ENCODE measurements around the gene TCEA3.

TCEA3 gene

DNA sequence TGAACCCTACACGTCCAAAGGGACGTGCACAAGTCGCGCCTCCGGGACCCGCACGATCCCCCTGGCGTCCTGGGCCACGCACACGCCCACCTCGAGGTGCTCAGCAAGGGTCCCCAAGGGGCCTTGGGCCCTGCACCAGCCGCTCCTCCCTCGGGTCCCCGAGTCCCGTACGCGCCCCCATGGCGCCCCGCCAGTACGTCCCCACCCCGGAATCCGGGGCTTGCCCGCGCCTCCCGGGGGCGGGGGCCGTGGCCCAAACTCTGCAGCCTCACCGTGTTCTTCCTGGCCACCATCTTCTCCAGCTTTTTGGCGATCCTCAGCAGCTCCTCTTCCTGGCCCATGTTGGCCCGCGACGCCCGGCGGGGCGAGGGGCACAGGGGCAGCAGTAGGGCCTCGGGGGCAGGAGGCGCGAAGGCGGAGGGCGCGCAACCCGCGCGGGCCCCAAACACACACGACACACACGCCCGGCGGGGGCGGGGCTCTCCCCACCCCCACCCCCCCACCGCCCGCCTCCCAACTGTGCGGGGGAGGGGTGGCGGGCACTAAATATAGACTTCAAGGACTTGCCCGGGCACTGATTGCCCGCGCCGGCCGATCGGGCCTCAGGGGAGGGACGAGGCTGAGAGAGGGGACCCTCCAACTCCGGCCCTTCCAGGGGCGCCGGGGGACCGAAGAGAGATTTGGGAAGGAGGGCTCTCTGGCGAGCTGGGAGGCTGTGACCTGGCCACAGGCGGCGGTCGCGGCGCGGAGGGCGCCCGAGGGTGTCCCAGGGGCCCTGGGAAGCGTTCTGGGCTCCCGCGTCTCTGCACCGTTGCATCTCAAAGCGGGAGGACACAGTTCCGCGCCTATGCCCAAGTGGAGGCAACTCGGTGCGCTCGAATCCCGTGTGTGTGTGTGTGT is at the start of gene TCEA3:
Gene TCEA3, minus strand, starts transcription at position 456 of the 900 bp plus-strand sequence. Its CDS starts 115 bp downstream, at position 341.
- DNase-seq (ENCODE audit: low read depth in 3 of 3, low spot score in 1 of 3) = no peak

GRCh38 chr1:23473037-23473800 is 48.7 kb upstream of the TCEA3 start:
- no peak for DNase-seq (ENCODE audit: low read depth in 3 of 3, low spot score in 1 of 3)

GRCh38 chr1:23472351-23473036 is 47.9 kb upstream of the TCEA3 start:
- no peak for DNase-seq (ENCODE audit: low read depth in 3 of 3, low spot score in 1 of 3)

DNA sequence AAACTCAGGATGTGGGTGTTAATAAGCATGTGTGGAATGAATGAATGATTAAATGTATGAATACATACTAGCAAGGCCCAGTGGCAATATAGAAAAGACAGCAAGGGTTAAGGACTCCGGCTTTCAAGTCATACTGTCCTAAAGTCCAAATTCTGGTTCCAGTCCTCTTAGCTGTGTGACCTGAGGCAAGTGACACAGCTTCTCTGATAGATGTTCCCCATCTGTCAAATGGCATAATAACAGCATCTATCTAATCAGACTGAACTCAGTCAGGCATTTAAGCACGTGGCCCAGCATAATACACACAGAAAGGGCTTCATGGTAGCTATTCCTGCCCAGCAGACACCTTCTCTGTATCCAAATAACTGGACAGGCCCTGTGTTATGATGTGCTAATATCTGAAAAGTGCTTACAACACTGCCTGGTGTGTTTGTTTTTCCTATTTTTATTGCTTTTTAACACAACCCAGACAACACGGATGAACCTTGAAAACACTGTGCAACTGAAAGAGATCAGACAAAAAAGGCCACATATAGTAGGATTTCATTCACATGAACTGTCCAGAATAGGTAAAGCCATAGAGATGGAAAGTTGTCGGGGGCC is 47.0 kb upstream of the TCEA3 start:
- DNase-seq (ENCODE audit: low read depth in 3 of 3, low spot score in 1 of 3) = no peak

DNA sequence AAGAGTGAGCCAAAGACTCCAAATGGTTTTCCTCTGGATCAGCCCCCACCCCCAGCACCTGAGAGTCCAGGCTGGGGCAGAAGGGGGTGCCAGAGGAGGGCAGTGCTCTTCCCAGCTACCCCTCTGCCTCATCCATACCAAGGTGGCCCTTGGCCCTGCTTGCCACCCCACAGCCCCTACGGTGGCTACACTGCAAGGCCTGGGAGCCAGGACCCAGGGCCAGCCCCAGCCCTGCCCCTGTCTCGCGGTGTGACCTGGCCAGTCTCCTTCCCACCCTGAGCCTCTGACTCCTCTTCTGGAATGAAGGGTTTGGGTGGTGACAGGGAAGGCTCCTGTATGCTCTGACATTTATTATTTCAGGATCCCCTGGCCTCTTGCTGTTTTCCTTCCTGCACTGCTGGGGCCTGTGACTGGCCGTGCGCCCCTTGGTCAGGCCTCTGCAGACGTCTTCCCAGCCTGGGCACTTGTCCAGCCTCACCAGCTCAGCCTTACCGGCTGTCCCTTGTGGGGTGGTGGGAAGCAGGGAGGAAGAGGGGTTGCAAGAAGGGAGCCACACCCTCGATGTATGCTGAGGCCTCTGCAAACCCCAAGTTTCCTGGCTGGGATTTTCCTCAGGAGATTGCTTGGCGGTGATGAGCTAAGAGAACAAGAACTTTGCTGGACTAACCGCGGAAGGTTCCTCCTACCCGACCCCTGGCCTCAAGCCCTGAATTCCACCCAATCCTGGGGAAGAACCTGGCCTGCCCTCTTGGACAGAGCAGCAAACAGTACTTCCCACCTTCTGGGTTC is 45.9 kb upstream of the TCEA3 start:
- no peak for DNase-seq (ENCODE audit: low read depth in 3 of 3, low spot score in 1 of 3)

DNA sequence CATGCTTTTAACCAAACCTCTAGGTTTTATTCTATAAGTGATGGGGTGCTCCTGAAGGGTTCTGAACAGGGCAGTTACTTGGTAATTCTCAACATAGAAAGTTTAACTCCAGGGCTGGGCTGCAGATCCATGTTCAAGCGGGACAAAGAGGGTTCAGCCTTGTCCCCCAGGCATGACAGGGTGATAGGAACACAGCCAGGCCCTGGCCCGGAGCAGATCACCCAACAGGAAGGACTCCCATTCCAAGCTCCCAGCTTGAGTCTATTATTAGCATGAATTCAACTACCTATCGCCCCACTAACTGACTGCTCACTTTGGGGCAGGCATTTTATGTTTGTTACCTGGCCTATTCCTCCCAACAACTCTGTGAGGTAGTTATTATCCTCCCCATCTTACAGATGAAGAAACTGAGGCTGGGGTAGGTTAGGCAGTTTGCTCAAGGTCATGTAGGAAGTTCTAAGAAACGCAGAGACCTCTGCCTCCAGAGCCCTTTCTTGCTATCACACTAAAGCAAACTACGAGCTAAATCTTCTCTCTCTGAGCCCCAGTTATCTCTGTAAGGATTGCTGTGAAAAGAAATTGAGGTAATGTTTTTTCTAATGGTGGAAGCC is 44.9 kb upstream of the TCEA3 start:
- no peak for DNase-seq (ENCODE audit: low read depth in 3 of 3, low spot score in 1 of 3)

- no peak for DNase-seq (ENCODE audit: low read depth in 3 of 3, low spot score in 1 of 3)
These were observed 42.0 kb upstream of the TCEA3 start for GRCh38 chr1:23466423-23466989.

GRCh38 chr1:23463286-23463685 is 38.7 kb upstream of the TCEA3 start:
- no peak for DNase-seq (ENCODE audit: low read depth in 3 of 3, low spot score in 1 of 3)

DNA sequence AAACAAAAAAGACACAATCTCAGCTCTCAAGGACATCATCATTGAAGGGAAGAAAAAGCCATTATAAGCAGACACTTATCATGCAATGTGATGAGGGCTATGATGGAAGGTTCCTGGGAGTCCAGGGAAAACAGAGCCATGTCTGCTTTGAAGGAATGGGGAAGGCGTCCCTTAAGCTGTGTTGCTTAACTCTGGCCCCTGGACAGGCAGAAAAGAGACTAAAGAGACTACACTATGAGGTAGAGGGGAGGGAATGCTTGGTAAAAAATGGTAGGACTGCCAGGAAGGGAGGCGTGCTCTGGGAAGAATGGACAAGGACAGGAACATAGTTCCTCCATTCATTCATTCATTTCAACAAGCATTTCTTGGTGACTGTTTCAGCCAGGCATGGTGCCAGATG is 38.2 kb upstream of the TCEA3 start:
- DNase-seq (ENCODE audit: low read depth in 3 of 3, low spot score in 1 of 3) = no peak

DNA sequence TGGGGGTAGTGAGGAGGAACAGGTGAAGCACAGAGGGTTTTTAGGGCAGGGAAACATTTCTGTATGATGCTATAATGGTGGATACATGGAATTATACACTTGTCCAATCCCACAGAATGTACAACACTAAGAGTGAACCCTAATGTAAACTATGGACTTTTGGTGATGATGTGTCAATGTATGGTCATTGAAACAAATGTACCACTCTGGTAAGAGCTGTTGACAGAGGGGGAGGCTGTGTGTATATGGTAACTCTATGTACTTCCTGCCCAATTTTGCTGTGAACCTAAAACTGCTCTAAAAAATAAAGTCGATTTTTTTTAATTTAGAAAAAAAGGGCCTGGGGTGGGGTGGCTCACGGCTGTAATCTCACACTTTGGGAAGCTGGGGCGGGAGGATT is 36.5 kb upstream of the TCEA3 start:
- no peak for DNase-seq (ENCODE audit: low read depth in 3 of 3, low spot score in 1 of 3)

GRCh38 chr1:23460519-23460918 is 36.0 kb upstream of the TCEA3 start:
- DNase-seq (ENCODE audit: low read depth in 3 of 3, low spot score in 1 of 3) = no peak

DNA sequence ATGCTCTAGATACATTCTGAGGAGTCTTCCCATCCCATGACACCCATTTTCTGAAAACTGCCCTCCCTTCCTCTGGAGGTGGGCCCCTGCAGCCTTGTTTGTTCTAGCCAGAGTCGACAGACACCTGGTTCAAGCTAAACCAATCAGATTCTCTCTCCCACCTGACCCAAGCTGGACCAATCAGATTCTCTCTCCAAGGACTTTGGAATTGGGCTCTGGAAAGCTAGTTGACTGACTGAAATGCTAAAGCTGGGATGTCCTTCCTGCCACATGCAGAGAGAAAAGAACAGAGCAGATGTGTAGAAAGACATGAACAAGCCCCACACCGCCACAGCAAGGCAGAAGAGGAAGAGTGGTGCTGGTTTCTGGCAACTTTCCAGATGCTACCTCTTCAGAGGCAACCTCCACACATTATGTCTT is 34.8 kb upstream of the TCEA3 start:
- no peak for DNase-seq (ENCODE audit: low read depth in 3 of 3, low spot score in 1 of 3)

DNA sequence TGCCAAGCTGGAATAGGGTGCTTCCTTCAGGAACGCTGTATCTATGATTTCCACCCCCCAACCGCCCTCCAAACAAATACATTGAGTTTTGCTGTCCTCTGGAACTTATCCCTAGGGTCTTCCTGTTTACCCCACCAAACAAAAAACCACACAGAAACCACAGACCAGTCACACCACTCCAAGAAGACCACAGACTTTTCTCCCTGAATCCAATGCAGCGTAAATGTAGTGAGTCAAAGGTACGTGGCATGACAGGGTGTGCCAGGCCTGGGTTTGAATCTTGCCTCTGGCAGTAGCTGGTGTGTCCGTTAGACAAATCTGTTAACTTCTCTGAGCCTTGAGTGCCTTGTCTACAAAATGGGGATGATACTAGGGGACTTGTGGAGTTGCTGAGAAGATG is 31.7 kb upstream of the TCEA3 start:
- no peak for DNase-seq (ENCODE audit: low read depth in 3 of 3, low spot score in 1 of 3)

- DNase-seq (ENCODE audit: low read depth in 3 of 3, low spot score in 1 of 3) = no peak
These were observed 29.0 kb upstream of the TCEA3 start for GRCh38 chr1:23453455-23454000.

DNA sequence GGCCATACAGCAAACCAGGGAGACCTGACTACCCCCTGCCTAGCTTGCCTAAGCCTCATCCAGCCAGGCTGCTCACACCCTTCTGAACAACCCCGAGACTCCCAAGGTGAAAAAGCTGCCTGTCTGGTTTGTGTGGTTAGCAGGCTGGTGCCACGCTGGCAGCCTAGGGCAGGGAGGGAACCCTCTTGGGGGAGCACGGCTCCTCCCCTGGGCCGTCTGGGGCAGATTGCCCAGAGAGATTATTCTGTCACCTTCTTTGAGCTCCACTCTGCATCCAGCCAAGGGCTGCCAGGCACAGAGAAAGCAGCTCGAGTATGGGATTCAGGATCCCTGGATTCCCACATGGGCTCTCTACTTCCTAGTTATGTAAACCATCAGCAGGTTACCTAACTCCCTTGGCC is 27.5 kb upstream of the TCEA3 start:
- no peak for DNase-seq (ENCODE audit: low read depth in 3 of 3, low spot score in 1 of 3)

- DNase-seq (ENCODE audit: low read depth in 3 of 3, low spot score in 1 of 3) = no peak
These were observed 26.9 kb upstream of the TCEA3 start for GRCh38 chr1:23451441-23451840.

DNA sequence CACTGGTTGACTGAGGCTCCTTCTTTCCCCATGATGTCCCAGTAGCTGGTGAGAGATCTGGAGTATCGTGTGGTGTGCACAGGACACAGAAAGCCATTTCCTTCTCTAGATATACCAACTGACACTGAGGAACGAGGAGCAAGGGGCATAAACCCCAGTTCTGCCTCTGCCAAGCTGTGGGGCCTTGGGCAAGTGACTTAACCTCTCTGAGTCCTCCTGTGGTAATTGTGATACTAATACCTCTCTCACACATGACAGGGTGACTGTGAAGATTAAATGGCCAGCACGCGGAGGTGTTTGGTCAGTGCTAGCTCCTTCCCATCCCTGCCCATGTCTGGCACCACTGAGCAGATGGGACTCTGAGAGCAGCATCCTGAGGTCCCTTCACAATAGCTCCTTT is 26.3 kb upstream of the TCEA3 start:
- DNase-seq (ENCODE audit: low read depth in 3 of 3, low spot score in 1 of 3) = no peak

- DNase-seq (ENCODE audit: low read depth in 3 of 3, low spot score in 1 of 3) = no peak
These were observed 25.4 kb upstream of the TCEA3 start for GRCh38 chr1:23449958-23450357.

DNA sequence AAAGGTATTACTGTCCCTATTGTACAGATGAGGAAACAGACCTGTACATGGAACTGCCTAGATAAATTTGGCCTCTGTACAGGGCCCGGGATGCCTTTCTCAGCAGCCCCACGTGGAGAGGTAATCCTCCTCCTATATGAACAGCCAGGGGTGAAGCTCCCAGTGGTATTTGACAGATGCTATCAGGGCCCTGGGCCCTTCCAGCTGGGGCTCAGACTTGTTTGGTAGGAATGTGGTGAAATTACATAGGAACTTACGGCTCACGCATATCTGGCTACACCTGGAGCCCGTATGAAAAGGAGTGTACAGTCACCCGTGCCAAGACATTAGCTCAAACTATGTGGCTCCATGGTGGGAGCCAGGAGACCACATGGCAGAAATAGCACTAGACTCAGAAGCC is 24.8 kb upstream of the TCEA3 start:
- DNase-seq (ENCODE audit: low read depth in 3 of 3, low spot score in 1 of 3) = no peak

All from stimulated activated CD4-positive, alpha-beta T cell treated with anti-CD3 and anti-CD28 coated beads, TNF-alpha, amount 100 ng/mL, for 1 hour (primary cell).